Activated CD4-positive, alpha-beta T cell treated with anti-CD3 and anti-CD28 coated beads, Interleukin-10, Interleukin-2, amounts not matched to agents 100 ng/mL and 50 ng/mL, durations not matched to agents 16 hours and 8 hours (primary cell): ENCODE data around the gene ITPRID1.
"Not testable (repeated sequence)": the region's sequence is repeated elsewhere in the genome, so short reads cannot be mapped to it uniquely, and the experiment has no call there.

ENCODE experiments used
- DNase-seq: peaks from one replicate; pipeline ENCODE4 v3.0.0-alpha.2; 2020

ITPRID1 gene

DNA sequence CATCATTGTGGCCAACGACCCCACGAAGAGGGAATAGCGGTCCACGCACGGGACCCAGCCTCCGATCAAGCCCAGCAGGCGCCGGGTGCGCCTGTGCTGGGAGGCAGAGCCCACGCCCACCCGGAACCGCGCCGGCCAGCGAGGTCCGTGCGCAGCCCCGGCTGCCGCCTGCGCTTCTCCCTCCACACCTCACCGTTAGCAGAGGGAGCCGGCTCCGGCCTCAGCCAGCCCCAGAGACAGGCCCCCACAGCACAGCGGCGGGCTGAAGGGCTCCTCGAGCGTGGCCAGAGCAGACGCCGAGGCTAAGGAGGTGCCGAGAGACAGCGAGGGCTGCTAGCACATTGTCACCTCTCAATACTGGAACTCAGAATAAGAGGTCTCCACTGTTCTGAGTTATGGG lies 3.6 kb downstream of the ITPRID1 start:
- no peak for DNase-seq

GRCh38 chr7:31518766-31519165 lies 4.9 kb downstream of the ITPRID1 start:
- DNase-seq: no peak

- no peak for DNase-seq
Measured at GRCh38 chr7:31521336-31522010, 7.6 kb downstream of the ITPRID1 start.

DNA sequence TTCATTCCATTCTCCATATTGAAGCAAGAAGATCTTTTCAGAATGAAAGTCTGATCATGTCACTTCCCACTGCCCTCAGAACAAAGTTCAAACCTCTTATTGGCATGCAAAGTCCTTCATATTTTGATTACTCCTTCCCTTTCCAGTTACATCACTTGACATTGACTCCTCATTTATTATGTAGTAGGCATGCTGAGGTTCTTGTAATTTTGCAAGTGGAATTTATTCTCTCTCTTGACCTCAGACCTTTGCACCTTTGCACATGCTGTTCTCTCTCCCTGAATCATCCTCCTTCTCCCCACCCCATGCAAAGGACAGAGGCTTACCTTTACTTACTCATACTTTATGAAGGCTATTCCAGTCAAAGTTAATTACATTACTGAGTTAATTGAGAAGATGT lies 13.0 kb downstream of the ITPRID1 start:
- DNase-seq: no peak

GRCh38 chr7:31529103-31529502 lies 15.2 kb downstream of the ITPRID1 start:
- DNase-seq: no peak

DNA sequence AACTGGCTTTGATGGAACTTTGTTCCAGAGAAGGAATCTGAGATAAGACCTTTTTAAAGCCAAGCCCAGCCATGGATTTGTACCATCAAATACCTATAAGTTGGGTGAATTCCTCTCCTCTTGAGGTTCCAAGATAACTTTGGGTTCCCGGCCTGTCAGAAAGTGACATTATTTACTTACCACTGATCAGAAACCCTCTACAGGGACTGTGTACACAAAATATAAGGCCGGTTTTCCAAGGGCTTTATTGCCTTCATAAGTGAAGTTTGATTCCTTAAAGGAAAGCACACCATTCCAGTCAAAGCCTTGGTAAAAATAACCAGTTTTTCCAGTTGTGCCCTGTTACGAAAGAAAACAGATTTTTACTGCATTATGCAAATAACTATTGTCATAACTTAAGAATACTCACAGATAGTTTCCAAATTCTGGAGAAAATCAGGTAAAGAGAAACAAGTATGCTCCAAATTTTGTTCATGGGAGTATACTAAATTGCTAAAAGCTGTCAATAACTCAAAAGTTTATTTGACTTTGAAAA lies 26.8 kb downstream of the ITPRID1 start:
- not testable (repeated sequence) for DNase-seq

GRCh38 chr7:31545549-31545948 lies 31.7 kb downstream of the ITPRID1 start:
- DNase-seq: no peak

- DNase-seq: no peak
Measured at GRCh38 chr7:31549611-31550010, 35.7 kb downstream of the ITPRID1 start.

GRCh38 chr7:31550432-31550831 lies 36.5 kb downstream of the ITPRID1 start:
- no peak for DNase-seq

GRCh38 chr7:31553661-31554081 lies 39.8 kb downstream of the ITPRID1 start:
- no peak for DNase-seq

- DNase-seq: no peak
Measured at GRCh38 chr7:31562002-31562401, 48.1 kb downstream of the ITPRID1 start.

DNA sequence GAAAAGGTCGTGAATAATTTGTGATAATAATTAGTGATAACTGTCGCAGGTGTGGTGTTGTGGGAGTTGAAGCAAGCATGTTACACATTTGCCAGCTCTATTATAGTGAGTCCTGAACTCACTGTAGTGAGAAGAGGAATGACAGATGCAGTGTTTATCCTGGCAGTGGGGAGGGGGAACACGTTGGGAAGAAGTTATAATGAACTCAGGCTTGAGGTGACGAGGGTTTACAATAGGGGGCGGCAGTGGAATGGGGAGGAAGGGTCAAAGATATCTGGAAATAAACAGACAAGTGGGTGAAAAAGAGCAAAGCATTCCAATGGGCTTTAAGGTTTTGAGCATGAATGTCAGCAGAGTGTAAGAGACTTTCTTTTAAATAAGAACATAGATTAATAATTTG lies 49.6 kb downstream of the ITPRID1 start:
- DNase-seq: no peak

GRCh38 chr7:31563951-31564350 lies 50.1 kb downstream of the ITPRID1 start:
- DNase-seq: no peak

- no peak for DNase-seq
Measured at GRCh38 chr7:31564661-31565060, 50.8 kb downstream of the ITPRID1 start.

DNA sequence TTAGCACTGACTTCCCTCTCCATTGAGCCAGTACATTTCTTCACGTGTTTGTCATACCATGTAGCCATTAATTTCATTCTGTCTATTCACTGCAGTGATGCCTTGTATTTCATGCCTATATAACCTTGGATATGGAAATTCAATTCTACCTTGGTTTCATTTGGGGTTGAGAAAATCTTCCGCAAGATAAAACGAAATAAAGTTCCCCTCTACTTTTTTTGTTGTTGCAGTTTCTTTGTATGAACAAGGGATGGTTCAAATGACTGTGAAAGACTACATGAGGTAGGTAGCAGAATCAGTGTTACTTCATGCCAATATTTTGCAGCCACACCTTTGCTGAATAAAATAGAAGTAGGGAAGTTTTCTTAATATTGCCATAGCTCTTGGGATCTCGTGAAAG lies 55.6 kb downstream of the ITPRID1 start:
- no peak for DNase-seq

DNA sequence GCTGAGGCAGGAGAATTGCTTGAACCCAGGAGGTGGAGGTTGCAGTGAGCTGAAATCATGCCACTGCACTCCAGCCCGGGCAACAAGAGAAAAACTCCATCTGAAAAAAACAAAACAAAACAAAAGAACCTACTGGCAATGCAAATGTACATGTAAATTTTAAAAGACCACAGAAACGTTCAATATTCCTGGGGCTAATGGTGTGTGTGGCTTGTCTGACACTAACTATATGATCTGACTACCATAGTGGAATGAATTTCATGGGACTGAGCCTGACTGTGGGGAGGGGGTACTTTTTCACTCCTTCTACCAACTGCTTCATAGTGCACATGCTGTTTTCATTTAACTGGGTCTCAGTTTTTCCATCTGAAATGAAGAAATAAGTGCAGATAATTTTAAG lies 69.6 kb downstream of the ITPRID1 start:
- DNase-seq: no peak

DNA sequence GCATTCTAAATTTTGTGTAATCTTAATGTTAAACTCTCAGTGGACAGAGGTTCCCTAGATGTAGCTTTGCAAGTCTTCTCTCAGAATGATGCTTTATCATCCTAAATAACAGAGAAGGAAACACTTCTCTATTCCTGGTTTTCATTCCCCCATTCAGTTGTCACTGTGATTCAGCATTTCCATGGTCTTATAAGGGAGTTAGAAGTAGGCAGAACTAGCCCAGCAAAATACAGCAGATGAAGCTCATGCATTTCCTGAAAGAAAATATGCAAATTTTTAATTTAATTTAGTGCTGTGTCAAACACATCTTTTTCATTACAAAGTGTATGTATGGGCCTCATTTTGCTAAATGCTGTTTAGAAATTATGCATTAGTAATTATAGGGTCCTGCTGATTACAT lies 70.1 kb downstream of the ITPRID1 start:
- no peak for DNase-seq

DNA sequence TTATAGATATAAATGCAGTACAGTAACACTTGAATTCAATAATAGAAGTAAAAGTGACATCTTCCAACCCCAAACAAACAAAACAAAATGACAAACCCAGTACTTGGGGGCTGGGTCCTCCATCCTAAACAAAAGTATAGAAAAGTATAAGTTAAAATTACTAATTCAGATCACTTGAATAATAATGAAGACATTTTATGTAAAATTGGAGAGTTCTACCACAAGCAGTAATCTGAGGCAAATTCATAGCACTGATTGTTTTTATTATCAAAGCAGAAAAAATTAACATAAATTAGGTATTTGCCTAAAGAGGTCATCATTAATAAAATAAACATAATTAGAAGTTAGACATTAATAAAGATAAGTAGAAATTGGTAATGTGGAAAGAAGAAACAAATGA lies 81.5 kb downstream of the ITPRID1 start:
- no peak for DNase-seq

DNA sequence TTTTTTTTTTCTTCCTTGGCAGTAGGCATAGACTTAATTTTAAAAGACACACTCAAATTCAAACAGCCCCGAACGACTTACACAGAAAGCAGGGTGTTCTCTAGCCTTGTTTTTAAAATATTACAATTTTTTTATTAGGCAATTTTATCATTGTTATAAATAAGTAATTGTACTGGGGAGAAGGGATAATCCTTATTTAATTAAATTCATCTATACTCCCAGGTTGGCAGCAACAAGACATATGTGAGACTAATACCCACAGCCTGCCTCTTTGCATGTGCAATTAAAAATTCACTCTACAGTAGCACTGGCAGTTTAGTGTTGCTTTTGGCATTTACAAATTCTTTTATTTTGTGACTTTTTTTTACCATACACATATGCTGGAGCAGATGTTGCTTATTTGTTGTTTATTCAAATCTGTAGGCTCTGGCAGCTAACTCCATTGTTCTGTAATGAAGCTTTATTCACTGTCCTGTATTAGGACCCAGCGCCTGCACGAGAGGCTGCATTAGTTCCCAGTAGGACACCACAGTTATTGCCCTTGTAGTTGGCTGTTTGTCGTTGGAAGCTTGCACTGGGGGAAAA lies 88.2 kb downstream of the ITPRID1 start:
- DNase-seq: no peak

- no peak for DNase-seq
Measured at GRCh38 chr7:31603046-31603445, 89.2 kb downstream of the ITPRID1 start.

DNA sequence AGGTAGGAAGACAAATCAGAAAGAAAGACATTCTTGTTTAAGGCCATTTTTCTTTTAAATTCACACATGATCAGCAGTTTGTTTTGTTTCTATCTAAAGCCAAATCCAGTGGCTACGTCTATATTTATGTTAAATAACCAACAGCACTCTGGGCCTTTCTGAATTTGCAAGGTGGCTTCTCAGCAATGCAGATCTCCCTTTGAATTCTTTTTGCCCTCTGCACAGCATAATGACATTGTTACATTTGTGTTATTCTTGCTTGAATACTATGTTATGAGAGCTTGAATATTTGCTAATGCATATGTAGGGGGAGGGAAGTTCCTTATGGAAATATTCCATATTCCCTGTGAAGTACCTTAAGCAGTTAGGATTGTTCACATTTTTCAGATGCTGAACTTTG lies 99.7 kb downstream of the ITPRID1 start:
- no peak for DNase-seq

DNA sequence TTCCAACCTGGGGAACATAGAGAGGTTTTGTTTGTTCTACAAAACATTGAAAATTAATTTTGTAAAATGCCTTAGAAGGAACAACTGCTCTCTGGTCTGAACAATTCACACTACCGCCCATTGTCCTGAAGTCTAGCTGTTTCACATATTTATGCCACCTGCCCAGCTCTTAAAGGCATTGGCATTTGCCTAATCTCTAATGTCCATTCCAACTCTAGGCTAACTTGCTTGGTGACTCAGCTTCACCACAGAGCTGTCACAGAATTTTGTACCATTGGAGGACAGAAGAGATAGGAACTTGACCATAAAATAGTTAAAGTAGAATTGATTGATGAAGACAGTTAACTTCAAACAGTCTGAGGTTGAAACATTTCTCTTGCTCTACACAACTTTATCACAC lies 119.6 kb downstream of the ITPRID1 start:
- DNase-seq: no peak

- peak; percentile 5 for DNase-seq
Measured at GRCh38 chr7:31633894-31634494, 120.1 kb downstream of the ITPRID1 start.

- DNase-seq: no peak
Measured at GRCh38 chr7:31640381-31640780, 126.5 kb downstream of the ITPRID1 start.
